KG1 (cell line): Measurements from ENCODE around the gene NARF.
"Not testable (repeated sequence)": the region's sequence is repeated elsewhere in the genome, so short reads cannot be mapped to it uniquely, and the experiment has no call there.

Experiments used
- DNase-seq: peaks from one replicate; lab custom pipeline; 2025; lab: John Stamatoyannopoulos, UW

Gene NARF

DNA sequence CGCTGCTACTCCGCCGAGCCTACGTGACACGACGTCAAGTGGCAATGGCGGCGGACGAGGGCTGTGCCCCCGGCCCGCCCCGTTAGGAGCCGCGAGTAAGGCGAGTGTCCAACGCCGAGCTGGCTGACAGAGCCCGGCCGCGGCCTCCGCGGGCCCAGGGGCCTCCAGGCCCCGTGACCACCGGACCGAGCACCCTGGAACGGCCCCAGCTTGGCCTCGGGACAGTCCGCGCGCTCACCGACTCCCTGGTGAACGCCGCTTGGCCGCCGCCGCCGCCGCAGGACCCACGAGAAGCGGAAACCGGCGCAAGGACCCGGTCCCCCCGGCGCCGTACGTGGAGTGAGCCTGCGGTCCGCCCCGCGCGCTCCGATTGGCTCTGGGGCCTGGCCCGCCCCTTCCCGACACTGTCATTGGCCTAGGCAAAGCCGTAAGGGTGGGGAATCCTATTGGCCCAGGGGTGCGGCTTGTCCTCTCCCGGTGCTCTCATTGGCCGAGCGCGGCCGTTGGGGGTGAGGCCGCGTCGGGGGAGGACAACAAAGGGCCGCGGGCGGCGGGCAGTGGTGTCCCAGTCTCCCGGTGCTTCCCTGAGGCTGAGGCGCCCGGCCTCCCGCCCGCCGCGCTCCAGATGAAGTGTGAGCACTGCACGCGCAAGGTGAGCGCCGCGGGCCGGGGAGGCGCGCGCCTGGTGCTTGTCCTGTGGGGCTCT, at the start of gene NARF:
TSS of gene NARF (plus strand) at position 563 of the 706 bp plus-strand sequence. CDS start at position 626, 63 bp downstream.
- DNase-seq = peak; percentile 93

DNA sequence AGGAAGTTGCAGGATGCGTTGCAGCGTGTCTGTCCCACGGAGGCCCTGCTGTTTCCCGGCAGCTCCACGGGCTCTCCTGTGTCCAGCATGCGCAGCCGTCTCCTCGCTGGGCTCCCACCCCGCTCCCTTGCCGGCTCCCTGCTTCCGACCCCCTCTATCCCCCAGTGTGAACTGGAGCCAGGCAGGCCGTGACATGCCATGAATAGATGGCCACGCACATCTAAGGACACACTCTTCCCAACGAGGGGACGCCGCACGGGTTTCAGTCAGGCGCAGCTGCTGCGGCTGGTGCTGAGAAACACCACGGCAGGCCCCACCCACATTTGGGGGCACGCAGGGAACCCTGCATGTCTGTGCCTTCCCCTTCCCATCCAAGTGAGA, 49.6 kb upstream of the NARF start:
- no peak for DNase-seq

DNA sequence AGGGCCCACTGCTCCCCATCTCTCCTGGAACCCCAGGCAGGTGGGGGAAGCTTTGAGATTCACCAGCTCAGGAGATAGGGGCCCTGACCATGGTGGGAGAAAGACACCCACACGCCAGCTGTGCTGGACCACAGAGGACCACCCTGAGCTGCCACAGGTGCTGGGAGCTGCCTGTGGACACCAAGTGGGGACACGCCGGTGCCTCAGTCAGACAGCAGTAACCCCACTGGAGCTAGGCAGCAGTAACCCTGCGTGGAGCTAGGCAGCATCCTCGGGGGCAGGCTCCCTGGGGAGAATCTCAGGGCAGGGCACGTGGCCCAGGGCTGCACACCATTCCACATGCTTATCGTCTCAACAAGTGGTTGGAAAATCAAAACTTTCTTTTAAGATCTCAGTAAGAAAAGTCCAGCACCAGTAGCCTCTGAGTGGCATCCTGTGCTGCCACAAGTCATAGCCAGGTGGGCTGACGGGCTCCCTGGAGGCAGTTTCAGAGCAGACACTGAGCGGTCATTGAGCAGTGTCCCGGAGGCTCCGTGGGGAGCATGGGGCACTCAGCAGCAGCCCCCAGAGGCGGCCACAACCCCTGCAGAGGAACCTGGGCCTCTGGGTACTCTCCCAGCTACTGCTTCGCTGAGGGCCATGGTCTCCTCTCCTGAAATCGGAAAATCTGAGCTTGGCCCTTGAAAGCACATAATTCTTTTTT, 48.4 kb upstream of the NARF start:
- no peak for DNase-seq

DNA sequence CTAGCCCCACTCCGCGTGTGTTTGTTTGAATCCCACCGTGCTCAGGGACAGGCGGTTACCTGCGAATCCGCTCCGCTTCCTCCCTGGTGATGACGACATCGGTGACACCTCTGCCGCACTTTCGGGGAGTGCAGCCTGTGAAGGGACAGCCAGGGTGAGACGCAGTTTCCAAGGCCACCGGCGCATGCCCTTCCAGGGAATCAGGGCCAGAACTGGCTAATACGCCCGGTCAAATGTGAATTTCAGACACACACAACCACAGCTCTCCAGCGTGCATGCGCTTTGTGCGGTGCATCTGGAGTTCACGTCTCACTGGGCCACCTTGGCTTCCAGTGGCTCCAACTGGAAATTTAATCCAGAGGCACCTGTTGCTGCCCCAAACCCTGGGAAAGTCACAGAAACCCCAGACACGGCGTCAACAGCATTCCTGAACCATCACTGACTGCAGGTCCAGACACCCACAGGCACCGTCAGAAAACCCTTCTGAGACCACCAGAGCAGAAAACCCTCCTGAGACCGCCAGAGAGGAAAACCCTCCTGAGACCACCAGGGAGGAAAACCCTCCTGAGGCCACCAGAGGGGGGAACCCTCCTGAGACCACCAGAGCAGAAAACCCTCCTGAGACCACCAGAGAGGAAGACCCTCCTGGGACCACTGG, 47.0 kb upstream of the NARF start:
- no peak for DNase-seq

DNA sequence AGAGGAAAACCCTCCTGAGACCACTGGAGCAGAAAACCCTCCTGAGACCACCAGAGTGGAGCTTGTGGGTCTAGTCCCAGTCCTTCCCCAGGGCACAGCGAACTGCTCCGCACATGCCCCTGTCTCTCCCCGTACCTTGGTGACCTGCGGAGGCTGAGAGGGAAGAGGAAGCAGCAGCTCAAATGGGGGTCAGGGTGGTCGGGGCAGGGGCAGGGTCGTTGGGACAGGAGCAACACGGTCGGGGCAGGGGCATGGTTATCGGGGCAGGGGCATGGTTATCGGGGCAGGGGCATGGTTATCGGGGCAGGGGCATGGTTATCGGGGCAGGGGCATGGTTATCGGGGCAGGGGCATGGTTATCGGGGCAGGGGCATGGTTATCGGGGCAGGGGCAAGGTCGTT, 46.5 kb upstream of the NARF start:
- not testable (repeated sequence) for DNase-seq

DNA sequence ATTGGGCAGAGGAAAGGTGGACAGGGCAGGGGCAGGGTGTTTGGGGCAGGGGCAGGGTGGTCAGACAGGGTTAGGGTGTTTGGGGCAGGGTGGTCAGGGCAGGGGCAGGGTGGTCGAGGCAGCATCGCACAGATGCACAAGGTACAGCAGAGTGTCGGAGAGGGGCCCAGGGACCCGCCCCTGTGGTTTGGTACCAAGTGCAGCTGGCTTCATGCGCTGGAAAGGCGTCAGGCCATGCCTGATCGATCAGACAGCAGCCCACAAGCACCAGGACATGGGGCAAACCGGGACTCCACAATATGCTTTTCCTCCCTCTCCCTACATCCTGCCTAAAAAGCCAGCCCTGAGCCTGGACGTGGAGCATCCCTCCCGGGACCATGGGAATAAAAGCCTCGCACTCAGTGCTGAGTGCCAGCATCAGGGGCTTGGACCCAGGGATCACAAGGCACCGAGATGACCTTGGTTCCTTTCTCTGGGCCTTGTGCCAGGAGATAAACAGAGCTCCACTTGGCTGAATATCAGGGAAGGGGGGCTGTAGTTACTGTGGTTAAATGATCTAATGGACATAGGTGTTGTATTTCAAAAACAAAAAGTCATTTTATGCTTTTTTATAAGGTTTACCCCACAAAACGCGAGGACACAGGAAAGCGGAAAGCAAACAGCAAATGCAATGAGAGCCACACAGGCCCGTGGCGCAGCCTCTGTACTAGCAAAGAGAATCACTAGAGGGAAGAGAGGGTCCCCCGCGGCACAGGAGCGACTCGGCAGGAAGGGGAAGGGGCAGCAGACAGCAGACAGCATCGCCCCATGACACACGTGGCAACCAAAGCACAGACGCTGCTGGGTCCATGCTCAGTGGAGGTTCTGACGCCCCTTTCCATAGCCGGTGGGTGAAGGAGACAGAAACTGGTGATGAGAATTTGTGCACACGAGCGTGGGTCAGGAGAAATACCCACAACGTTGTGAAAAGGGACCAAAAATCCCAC, 45.7 kb upstream of the NARF start:
- DNase-seq = no peak

DNA sequence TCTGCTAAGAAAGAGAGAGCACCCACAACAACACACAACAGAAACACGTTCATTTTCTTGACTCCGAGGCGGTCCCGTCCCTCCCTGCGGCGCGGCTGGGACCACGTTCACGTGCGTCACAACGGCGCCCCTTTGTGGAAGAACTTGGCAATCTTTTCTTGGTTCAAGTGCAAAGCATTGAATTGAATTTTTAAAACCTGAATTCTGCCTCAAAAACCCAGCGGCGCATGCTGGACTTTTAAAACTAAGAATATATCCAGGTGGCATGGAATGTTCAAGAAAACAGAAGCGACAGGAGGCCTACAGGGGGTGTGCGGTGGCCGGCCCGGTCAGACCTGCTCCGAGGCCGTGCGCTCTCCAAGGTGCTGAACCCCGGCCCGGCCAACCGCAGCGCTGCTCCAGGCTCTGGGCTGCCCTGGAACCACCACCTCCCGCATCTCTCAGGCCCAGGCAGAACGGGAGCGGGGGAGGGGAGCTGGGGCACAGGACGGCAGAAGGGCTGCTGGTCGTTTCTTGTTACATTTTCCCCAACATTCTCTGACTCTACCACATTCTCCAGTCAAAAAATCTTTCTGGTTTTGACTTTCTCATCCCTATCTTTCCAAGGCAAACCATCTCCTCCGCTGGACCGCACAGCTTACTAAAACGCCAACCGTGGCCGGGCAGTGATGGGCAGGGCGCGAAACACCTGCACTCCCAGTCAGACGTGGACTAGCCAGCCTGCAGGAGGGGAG, 43.8 kb upstream of the NARF start:
- no peak for DNase-seq

DNA sequence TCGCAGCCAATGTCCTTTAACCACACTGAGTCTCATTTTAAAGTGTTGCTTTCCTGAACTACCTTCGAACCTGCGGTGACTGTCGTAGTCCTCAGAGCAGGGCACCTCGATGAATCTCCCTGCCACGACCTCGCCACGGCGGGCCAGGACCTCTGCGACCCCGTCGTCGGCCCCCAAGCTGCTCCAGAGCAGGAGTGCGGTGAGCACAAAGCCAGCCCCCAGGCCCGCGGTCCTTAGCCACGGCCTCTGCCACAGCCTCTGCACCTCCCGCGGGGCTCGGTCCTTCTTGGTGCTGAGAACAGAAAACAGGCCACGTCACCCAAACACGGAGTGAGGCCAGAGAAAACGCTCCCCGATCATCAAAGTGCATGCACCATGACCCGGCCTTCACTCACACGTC, 43.2 kb upstream of the NARF start:
- DNase-seq = no peak

DNA sequence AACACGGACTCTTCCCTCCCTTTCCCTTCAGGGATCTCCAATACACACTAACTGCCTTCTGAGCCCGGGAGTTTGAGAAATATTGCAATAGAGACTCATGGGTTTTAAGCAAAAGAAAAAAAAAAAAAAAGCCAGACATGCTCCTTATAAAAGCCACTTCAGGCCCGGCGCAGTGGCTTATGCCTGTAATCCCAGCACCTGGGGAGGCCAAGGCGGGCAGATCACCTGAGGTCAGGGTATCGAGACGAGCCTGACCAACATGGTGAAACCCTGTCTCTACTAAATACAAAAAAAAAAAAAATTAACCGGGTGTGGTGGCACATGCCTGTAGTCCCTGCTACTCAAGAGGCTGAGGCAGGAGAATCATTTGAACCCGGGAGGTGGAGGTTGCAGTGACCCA, 42.8 kb upstream of the NARF start:
- no peak for DNase-seq

DNA sequence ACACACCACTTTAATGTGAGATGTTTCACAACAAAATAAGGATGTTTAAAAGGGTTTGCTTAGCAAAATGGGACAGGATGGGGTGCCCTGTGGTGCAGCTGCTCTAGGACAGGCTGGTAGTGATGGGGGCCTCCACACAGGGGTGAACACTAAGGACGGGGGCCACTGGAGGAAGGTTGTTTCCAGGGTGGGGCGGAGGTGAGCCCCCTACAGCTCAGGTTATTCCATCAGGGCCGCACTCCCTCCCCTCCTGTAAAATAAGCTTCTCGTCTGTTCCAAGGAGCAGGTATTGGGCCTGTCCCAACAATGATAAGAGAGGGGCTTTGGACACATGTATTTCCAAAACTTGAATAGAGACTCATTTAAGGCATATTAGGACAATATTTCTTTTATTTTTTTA, 42.3 kb upstream of the NARF start:
- no peak for DNase-seq

DNA sequence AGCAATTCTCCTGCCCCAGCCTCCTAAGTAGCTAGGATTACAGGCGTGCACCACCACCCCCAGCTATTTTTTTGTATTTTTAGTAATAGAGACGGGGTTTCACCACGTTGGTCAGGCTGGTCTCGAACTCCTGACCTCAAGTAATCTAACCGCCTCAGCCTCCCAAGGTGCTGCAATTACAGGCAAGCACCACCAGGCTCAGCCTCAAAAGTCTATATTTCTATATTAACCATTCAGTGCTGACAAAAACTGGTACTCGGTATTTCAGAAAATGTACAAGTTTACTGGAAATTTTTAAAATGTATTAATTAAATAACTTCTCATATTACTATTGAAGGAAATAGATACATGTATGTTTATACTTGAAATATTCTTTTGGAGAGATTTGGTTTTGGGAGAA, 41.8 kb upstream of the NARF start:
- no peak for DNase-seq

DNA sequence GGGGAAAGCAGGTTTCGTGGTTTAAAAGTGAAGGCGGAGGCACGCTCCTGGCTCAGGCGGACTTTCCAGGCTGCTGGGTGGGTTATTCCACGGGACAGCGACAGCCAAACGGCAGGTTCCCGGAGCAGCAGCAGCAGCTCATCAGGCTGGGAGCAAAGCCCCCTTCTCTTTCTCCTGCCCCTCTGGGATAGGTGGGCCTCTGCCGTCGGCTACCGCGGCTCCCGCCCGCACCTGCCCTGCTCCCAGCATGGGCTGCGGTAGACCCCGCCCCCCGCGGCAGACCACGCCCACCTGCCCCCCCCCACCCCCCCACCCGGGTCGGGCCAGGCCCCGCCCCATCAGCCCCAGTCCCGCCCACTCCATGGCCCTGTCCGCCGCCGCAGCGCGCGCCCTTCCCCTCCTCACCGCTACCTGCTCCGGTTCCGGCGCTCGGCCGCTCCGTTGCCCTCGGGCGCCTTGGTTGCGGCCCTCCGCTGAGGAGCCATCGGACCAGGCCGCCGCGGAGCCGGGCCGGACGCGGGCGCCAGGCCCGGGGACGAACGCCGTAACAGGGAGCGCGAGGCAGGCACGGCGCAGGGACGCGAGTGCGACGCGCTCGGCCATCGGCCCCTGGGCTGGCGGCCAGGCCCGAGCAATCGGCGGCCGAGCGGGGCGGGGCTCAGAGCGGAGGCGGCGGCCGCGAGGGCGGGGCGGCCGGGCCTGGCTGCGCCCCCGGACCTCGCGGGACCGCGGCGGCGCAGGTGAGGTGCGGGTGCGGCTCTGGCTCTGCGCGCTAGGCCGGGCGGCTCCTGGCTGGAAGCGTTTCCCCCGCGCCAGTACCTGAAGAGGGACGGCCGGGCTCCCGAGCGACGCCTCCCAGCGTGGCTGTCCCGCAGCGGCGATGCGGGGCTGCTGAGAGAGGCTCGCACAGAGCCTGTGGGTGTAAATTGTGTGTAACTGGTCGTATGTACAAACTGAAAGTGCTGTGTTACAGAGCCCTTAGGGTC, 40.2 kb upstream of the NARF start, which contains the start of the genes HEXD and OGFOD3:
TSS of gene HEXD (plus strand) at position 347 of the 986 bp plus-strand sequence. CDS start 1,453 bp downstream, outside the sequence.
TSS of gene OGFOD3 (minus strand) at position 586 of the 986 bp plus-strand sequence. CDS start at position 485, 101 bp downstream.
- peak; percentile 62 for DNase-seq

DNA sequence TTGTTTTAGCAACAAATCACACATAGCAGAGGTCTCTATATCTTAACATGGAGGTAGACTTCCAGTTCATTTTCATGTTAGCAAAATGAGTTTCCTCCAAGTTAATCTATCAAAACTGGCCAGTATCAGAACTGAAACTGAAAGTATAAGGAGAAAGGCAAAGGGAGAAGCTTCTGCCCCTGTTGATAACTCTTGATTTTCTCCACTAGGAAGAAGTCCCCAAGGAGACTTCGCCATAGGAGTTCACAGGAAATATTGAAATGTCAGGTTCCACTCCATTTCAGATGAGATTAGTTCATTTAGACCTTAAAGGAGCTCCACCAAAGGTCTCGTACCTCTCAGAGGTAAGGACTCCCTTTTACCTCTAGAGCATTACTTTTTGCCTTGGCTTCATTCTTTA, 39.0 kb upstream of the NARF start:
- no peak for DNase-seq

DNA sequence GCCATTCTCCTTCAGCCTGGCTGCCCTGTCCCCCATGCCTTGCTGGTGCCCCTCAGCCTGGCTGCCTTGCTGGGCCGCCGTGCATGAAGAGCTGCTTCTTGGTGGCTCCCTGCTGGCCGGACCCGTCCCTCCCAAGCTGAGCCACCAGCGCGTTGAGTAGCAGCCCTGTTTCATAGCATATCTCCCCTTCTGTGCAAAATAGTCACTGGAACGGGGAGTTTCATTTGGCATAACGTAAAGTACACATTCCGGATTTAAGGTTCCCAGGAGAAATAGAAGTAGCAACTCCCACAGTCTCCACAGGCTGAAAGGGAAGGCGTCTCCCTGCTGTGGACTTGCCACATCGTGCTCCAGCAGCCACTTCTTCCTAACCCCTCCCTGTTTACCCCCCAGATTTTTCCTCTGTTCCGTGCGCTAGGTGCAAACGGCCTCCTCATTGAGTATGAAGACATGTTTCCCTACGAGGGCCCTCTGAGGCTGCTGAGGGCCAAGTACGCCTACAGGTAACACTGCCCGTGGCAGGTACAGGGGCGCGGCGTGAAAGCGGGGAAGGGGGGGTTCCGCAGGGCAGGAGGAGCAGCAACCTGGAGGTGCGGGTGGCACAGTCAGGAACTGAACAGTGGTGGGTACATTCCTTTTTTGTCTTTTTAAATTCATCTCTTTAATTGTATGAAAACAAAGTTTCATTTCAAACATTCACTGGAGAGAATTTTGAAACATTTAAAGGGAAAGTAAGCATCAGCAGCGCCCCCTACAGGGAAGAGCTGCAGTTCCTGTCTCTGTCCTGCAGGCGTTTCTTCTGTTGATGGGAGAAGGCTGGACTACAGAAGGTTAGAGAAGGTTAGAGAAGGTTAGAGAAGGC, 34.3 kb upstream of the NARF start:
- peak; percentile 30 for DNase-seq

DNA sequence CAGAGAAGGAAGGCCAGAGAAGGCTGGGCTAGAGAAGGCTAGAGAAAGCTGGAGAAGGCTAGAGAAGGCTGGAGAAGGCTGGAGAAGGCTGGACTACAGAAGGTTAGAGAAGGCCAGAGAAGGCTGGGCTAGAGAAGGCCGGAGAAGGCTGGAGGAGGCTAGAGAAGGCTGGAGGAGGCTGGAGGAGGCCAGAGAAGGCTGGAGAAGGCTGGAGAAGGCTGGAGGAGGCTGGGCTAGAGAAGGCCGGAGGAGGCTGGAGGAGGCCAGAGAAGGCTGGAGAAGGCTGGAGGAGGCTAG, 33.7 kb upstream of the NARF start:
- DNase-seq = no peak

DNA sequence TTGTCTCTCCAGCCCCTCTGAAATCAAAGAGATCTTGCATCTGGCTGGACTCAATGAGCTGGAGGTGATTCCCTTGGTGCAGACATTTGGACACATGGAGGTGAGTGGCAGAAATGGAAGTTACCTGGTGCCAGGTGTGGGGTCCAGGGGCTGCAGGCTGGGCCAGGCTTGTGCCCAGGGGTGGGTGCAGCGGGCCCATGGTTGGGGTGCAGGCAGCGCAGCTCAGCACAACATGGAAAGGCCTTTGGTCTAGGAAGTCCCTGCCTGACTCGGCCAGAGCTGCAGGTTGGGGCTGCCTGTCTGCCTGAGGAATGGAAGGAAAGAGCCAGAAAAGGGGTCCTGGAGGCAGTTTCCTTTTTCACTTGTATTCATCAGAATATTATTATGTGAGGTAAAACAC, 30.0 kb upstream of the NARF start:
- no peak for DNase-seq

DNA sequence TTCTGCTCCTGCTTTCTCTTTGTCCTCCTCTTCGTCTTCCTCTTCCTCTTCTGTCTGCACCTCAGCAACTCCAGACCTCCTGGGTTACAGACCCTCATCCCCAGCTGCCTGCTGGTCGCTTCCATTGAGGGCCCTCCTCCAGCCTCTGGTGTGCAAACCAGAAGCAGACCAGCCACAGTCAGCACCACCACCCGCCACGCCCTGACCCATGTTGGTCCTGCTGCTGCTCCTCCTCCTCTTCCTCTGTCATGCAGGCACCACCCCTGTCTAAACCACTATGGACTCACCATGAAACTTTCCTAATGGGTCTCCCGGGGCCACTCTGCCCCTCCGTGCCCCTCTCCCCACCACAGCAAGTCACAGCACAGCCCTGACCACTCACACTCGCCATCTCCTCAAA, 28.7 kb upstream of the NARF start:
- DNase-seq = no peak

DNA sequence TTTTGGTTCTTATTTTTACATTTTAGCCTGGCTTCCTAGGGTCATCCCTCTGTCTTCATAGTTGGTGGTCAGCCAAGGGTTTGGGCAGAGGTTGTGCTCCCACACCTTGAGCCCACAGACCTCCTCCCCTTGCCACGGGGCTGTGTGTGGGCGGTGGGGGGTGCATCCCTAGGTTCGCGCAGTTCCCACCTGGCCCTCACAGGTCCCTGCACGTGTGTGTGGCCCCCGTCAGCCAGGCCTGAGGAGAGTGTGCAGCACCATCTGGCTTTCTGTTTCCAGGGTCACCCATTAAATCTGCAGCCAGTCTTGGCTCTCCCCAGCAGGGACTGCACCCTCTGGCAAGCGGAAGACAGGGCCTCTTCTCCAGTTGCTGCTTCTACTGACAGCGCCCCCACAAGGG, 26.5 kb upstream of the NARF start:
- no peak for DNase-seq

DNA sequence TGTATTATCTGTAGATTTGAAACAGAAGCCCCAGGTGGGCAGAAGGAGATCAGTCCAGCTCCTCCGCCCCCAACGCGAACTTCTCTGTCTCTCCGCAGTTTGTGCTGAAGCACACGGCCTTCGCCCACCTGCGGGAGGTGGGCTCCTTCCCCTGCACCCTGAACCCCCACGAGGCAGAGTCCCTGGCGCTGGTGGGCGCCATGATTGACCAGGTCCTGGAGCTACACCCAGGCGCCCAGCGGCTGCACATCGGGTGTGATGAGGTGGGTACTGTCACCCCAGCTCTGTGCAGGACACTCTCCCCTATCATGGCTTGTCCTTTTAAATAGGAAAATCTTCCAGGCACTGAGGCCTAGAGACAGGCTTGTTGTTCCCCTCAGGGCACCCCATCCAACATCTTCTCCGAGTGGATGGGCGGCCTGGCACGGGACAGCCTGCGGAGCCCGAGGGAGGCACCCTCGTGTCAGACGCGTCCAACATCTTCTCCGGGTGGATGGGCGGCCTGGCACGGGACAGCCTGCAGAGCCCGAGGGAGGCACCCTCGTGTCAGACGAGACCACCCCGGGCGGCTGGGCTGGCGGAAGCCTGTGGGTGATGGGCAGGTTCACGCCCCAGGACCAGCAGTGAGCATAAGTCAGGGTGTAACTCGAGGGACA, 24.9 kb upstream of the NARF start:
- DNase-seq = no peak
